Measurements from ENCODE around the gene UTS2.

UTS2 gene

DNA sequence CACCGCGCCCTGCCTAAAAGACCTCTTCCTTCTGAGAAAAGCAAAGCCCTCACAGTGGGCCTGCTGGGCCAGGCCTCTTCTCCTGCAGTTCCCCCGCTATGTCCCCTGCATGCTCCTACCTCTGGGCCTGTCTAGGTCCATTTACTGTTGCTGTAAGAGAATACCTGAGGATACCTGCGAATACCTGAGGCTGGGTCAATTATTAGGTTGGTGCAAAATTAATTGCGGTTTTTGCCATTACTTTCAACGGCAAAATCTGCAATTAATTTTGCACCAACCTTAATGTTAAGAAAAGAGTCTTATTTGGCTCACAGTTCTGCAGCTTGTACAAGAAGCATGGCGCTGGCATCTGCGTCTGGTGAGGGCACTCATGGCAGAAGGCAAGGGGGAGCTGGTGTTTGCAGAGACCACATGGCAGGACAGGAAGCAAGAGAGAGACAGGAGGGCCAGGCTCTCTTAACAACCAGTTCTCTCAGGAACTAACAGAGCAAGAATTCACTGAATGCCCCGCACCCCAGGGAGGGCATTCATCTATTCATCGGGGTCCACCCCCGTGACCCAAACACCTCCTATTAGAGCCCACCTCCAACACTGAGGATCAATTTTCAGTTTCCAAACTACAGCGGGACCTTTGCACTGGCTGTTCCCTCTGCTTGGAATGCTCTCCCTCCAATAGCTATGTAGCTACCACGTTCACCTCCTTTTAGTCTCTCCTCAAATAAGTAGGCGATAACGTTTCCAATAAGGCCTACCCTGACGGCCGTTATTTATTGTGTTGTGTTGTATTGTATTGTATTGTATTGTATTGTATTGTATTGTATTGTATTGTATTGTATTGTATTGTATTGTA lies 9.6 kb upstream of the UTS2 start:
- no peak for DNase-seq

DNA sequence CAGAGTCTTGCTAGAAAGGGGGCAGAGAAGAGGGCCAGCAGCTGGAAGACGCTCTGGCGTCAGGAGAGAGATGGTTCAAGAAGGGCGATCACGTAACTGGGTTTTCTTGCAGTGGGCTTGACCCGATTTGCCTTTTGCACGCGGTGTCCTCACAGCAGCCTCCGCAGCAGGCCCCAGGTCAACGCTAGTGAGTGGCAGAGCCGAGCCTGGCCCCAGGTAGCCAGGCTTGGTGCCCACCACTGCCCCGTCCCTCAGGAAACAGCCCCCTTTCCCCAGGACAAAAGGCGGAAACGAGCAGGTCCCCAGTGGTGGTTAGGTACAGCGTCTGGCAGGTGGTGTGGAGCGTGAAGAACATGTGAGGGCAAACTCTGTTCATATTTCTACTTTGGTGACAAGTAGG lies 8.6 kb upstream of the UTS2 start:
- no peak for DNase-seq

DNA sequence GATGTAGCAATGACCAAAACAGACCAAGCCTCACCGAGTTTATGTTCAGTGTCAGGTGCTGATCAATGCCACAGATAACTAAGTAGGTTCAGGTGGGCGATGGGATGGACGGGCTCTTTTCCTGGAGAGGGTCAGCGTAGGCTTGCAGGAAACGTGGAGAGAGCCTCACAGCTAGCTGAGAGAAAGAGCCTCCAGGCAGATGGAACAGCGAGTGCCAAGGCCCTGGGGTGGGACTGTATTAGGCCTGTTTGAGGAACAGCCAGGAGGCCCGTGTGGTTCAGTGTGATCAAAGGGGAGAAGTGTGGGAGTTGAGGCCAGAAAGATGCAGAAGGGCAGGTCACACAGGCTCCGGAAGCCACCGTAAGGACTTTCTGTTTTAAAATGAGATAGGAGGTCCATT lies 7.3 kb upstream of the UTS2 start:
- DNase-seq = no peak

DNA sequence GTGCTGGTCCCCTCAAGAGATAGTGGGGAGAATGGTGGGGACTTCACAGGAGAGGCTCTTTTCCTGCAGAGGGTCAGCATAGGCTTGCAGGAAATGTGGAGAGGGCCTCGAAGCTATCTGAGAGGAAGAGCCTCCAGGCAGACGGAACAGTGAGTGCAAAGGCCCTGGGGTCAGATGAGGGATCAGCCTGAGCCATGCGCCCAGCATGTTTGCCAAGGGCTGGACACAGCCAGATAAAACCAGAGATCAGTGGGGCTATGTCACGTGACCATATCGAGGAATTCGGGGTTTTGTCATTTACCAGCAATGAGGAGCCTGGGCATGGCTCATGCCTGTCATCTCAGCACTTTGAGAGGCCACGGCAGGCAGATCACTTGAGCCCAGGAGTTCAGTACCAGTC lies 6.5 kb upstream of the UTS2 start:
- DNase-seq = no peak

DNA sequence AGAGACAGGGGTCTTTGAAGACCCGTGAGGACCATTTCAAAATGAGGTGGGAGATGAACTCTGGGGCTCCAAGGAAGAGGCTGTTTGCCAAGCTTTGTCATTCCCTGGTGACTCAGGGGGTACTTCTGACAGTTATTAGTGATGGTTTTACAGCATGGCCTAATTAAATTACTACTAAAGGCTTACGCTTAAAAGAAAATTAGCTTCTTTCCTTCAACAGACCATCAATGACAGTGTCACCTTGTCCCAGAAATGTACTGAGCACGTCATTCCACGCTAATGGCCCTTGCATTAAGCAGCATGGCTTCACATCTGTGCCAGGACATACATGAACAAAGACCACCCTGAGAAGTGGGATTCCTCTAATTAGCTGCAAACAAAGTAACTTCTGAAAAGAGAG lies 5.1 kb upstream of the UTS2 start:
- DNase-seq = no peak

DNA sequence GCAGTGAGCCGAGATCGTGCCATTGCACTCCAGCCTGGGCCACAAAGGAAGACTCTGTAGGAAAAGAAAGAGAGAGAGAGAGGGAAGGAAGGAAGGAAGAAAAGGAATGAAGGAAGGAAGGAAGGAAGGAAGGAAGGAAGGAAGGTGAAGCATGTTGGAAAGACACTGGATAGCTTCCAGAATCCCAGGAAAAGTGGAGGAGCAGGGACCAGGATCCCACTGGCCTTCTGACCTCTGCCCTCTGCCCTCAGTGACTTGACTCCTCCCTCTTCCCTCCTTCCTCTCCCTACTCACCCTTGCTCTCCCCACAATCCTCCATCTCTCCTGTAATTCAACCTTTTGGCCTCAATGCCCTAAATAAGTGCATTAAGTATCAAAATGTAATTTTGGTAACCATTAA lies 4.1 kb upstream of the UTS2 start:
- DNase-seq = no peak

DNA sequence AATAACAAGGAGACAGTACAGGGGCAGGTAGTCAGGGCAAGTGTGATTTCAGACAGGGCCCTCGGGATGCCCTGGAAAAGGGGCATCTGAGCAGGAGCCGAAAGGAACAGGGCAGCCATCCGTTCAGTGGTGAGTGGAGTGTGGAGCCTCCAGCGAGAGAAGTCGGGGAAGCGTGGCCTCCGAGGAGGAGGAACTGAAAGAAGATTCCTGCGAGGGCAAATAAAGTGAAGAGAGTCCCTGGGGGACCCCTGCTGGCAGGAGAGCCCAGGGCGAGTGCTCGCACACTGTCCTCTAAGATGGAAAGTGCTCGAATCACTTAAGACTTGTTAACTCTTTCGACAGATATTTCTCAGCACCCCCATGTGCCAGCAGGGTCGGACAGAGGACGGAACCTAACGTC lies 3.5 kb upstream of the UTS2 start:
- DNase-seq = no peak

DNA sequence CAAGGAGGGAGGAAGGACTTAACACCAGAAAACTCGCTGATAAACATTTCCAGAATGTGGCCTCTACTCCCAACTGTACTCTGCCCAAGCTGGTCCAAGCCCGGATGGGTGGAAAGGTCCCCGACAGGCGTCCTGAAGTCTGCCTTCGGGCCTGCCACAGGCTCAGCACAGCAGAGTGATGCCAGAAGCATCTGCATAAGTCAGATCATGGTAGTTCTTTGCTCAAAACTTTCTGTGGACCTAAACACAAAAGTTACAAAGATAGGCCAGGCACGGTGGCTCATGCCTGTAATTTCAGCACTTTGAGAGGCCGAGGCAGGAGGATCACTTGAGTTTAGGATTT lies 790 bp upstream of the UTS2 start:
- no peak for DNase-seq

DNA sequence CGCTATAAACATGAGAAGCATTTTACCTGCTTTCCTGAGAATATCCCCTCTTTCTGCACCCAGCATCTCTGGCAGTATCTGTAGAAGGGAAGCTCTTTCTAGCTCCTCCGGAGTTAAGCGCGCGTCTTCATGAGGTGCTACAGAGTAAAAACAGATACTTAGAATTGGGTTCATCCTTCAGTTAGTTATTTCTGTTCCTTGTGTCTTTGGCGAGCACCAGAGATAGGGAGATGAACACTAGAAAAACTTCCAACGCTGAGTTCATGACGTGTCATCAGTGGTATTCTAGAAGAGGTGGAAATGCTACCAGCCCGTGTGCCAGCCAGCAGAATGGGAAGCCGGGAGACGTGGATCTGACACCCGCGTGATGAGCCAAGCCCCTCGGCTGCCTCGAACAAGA lies 2.1 kb downstream of the UTS2 start:
- DNase-seq = no peak

DNA sequence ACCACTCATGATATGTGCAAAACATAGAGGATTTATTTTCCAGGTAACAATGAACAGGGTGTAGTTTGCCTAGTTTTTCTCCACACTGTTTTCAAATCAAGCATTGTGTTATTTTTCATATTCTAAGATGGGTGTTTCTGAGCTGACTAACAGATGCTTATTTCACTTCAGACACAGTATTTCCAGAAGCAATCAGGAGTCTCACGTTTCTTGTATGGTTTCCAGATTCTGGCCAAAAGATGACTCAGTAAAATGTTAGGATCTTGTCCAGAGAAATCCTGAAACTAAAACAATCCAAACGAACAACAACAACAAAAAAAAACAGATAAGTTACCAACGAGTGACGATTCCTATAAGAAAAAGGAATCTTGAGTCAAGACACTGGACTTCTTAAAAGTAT lies 5.3 kb downstream of the UTS2 start:
- DNase-seq = no peak

DNA sequence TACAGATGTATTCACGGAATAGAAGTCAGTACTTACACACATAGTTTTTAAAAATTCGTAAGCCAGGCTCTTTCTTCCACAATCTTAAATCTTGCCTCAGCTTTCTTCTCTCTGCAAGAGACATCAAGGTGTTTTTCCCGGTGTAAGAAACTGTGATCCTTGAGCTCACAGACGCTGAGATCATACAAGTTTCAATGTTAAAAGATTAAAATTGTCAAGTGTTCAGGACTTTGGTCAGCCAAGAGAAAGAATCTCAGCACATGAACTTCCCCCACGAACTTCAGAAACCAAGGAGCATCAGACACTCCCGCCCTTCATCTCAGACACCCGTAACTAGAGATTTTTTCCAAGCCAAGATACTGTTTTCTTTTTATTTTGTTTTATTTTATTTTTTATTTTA lies 6.2 kb downstream of the UTS2 start:
- no peak for DNase-seq

DNA sequence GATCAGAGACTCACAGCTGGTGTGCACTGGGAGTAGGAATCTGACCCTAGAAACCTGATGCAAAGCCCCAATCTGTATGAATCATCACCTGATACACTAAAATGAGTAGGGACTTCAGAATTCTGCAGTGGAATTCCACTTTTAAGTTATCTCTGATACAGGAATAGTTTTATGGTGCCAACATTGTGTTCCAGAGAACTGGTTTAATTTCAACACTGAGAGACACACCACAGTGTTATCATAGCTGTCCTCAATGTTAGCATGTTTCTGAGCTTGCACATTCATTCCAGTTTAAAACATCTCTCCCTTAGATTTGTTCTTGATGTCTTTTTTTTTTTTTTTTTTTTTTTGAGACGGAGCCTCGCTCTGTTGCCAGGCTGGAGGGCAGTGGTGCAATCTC lies 7.1 kb downstream of the UTS2 start:
- DNase-seq = no peak

DNA sequence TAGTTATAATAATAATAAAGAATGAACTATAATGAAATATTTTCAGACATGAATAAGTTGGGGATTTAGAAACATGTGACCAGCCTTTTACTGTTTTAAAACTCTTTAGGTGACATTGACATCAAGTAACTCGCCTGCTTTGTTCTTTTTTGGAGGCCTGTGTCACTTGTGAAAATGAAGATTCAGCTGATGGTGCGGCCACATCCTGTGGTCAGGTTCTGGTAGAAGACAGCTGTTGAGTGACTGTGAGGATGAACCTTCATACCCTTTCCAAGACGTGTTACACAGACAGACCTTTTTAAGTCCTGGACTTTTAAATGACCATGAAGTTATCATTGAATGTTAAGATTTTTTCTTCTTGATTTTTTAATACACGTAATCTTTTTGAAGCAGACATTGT lies 10.3 kb downstream of the UTS2 start:
- no peak for DNase-seq

DNA sequence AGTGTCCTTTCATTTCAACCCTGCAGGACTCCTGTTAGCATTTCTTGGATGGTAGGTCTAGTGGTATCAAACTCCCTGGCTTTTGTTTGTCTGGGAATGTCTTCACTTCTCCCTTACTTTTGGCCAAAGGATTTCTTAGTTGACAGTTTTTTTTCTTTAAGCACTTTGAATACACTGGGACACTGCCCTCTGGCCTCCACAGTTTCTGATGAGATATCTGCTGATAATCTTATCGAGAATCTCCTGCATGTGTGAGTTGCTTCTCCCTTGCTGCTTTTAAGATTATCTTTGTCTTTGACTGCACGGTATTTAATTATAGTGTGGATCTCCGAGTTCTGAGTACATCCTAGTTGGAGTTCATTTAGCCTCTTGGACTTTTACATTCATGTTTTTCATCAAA lies 13.3 kb downstream of the UTS2 start:
- no peak for DNase-seq

DNA sequence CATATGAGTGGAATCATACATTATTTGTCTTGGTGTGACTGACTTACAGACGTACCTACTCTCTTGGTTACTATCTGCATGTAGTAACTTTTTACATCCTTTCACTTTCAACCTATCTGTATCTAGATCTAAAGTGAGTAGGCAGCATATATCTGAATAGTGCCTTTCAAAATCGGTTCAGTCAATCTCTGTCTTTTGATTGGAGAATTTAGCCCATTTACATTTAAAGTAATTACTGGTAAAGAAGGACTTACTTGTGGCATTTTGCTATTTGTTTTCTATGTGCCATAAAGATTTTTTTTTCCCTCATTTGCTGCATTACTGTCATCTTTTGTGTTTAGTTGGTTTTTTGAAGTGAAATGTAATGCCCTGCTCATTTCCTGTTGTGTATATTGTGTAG lies 14.2 kb downstream of the UTS2 start:
- no peak for DNase-seq

DNA sequence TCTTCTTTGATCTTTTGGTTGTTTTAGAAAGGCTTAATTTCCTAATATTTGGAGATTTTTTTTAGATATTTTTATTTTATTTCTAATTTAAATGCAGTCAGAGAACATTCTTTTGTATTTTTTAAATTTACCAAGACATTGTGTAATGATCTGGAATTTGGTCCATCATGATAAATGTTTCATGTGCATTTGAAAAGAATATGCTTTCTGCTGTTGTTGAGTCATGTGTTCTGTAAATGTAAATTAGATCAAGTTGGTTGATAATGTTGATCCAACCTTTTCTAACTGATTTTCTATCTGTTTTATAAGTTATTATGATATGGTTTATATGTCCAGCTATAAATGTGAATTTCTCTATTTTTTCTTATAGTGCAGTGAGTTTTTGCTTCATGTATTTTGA lies 19.8 kb downstream of the UTS2 start:
- no peak for DNase-seq

DNA sequence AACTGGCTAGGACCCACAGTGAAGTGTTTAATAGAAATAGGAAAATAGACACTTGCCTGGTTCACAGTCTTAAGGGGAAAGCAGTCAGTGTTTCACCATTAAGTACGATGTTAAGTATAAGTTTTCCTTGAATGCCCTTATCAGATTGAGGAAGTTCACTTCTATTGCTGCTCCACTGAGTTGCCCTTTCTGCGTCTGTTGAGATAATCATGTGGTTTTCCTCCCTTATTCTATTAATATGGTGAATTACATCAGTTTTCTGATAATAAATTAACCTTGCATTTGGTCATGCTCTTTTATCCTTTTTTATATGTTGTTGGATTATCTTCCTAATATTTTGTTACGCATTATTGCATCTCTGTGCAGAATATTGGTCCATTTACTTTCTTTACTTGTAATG lies 21.4 kb downstream of the UTS2 start:
- no peak for DNase-seq

DNA sequence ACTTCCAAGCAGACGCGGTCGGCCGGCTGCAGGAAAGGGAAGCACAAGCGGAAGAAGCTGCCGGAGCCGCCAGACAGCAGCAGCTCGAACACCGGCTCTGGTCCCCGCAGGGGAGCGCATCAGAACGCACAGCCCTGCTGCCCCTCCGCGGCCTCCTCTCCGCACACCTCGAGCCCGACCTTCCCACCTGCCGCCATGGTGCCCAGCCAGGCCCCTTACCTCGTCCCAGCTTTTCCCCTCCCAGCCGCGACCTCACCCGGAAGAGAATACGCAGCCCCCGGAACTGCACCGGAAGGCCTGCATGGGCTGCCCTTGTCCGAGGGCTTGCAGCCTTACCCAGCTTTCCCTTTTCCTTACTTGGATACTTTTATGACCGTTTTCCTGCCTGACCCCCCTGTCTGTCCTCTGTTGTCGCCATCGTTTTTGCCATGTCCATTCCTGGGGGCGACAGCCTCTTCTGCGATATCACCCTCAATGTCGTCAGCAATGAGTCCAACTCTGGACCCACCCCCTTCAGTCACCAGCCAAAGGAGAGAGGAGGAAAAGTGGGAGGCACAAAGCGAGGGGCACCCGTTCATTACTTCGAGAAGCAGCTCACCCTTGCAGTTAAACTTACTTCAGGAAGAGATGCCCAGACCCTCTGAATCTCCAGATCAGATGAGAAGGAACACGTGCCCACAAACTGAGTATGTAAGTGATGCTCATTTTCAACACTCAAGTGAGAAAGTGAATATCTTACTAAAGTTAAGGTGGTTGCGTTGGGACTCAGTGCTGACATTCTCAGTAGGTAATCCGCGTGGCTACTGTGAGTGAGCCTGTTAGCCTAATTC lies 25.5 kb downstream of the UTS2 start:
- DNase-seq = no peak

DNA sequence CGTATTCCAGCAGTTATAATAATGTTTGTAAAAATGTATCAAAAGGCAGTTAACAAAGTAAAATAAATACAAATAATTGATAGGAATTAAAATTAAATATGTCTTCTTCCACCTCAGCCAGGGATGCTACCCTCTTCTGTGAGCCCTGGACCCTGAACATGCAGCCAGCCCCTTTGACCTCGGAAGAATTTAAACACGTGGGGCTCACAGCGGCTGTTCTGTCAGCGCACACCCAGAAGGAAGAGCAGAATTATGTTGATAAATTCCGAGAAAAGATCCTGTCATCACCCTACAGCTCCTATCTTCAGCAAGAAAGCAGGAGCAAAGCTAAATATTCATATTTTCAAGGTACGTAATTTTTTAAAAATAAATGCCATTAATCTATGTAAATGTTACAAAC lies 26.5 kb downstream of the UTS2 start:
- DNase-seq = no peak

DNA sequence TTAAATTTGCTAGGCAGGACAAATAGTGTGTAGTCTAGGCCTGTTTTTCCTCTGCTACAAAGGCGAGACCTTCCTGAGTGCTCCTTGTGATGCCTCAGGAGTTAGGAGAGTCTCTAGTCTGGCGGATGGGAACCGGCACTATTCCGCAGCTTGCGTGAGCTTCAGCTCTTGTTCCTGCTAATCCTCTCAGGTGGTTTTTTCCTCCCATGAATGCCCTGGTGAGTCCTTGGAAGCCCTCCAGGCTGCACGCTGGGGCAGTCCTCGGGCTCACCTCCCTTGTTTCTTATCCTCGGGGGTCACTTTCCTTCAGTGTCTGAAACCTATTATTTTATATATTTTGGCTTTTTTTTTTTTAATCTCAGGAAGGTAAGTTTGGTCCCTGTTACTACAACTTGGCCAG lies 28.2 kb downstream of the UTS2 start:
- no peak for DNase-seq

DNA sequence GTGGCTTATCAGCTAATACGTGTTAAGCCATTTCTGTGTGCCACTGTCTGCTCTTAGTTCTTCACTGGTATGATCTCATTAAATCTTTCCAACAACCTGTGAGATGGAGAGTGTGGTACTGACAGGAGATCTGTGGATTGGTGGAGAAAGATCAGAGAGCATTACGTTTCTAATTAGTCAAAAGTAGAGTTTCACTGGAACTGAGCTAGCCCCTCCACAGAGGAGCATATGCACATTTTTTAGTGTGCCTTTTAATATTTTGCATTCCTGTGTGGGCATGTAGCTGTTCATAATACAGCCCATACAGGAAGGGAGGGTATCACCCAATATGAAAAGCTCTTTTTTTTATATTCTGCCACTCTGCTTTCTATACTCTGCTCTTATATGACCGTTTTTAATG lies 31.6 kb downstream of the UTS2 start:
- no peak for DNase-seq

DNA sequence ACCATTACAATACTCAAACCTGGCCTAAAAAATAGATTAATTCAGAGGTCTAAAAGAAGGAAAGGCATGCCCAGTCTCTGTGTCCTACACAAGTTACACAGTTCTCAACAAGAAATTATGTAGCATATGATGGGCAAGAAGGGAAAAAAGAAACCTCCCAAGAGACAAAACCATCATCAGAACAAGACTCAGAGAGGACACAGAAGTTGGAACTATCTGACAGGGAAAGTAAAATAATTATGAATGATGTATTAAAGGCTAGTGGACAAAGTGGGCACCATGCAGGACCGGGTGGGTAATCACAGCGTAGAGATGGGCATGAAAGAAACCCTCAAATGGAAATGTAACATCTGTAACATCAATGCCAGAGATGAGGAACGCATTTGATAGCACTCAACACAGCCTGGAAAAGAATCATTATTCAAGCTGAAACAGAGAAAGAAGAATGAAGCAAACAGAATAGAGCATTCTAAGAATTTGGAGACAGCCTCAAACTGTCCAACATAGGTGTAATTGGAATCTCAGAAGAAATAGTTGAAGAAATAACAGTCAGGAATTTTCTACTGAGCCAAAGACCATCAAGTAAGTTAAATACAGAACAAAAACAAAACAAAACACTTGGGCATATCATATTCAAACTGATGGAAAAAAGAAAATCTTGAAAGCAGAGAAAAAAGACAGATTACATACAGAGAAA lies 39.0 kb downstream of the UTS2 start:
- DNase-seq = no peak

DNA sequence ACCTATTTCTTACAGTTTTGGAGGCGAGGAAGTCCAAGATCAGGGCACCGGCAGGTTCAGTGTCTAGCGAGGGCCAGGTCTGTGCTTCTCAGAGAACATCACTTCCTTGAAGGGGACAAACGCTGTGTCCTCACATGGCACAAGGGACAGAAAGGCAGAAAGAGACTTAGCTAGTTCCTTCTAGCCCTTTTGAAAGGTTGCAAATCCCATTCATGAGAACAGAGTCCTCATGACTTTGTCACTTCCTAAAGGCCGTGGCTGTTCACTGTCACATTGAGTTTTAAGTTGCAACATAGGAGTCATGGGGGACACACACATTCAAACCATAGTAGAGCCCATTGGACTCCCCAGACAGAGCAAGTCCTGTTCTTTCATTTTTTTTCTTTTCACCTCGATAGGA lies 41.4 kb downstream of the UTS2 start:
- no peak for DNase-seq

DNA sequence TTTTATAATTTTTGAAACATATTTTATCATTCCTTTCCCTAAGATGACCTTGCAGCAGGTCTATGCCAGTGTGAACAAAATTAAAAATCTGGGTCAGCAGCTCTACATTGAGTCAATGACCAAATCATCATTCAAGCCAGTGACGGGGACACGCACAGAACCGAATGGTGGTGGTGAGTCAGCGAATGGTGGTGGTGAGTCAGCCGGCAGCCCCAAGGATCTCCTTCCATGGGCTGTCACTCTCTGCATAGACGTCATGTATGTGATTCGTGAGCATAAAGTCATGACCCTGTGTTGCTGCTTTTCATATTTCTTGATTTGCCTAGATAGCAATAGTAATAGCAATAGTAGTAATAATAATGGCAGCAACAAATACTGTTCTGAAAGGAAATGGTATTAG lies 42.5 kb downstream of the UTS2 start:
- no peak for DNase-seq
